Activated CD8-positive, alpha-beta memory T cell treated with anti-CD3 and anti-CD28 coated beads for 1 hour (primary cell): ENCODE measurements around the gene IL12RB1.
A peak's percentile ranks its signal among the peaks of the same experiment; 100 is the strongest.
"Not testable (repeated sequence)": the region's sequence is repeated elsewhere in the genome, so short reads cannot be mapped to it uniquely, and the experiment has no call there.

ENCODE experiments used
- DNase-seq, 2 donors: peaks; one replicate each; pipeline ENCODE4 v3.0.0-alpha.2; 2020; ENCODE audit warnings: low read depth in 1 of 2; ENCODE audit errors: extremely low read depth in 1 of 2

Gene IL12RB1

DNA sequence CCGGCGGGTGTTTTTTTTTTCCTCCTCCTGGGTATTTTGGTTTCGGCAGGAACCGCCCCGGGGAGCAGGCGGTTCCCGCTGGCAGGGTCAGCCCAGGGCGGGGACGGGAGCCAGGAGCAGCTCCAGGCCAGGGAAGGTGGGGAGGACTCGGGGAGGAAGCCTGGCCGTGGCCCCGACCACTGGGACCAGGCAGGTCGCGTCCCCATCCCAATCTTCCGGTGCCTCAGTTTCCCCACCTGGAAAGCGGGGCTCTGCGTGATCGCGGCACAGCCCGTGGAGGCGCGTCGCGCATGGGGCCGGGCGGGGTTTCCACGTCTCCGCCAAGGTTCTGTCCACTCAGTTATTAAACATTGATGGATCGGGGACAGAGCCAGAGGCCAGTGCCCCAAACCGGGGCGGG is 34.8 kb downstream of the IL12RB1 start:
- DNase-seq: no peak

DNA sequence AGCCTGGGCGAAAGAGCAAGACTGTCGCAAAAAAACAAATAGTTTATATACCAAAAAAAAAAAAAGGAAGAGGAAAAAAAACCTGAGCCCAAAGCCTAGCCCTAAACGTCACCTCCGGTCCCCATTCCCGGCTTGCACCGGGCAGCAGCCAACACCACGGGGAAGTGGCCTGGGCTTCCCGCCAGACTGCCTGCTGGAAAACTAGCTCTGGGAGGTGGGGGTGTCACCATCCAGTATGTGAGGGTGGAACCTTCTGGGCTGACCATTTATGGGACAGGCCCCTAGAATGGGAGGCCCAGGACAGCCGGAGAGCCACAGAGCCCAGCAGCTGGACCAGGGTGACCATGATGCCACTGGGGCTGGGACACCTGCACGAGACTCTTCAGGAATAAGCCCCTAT is 37.3 kb downstream of the IL12RB1 start:
- DNase-seq: no peak

DNA sequence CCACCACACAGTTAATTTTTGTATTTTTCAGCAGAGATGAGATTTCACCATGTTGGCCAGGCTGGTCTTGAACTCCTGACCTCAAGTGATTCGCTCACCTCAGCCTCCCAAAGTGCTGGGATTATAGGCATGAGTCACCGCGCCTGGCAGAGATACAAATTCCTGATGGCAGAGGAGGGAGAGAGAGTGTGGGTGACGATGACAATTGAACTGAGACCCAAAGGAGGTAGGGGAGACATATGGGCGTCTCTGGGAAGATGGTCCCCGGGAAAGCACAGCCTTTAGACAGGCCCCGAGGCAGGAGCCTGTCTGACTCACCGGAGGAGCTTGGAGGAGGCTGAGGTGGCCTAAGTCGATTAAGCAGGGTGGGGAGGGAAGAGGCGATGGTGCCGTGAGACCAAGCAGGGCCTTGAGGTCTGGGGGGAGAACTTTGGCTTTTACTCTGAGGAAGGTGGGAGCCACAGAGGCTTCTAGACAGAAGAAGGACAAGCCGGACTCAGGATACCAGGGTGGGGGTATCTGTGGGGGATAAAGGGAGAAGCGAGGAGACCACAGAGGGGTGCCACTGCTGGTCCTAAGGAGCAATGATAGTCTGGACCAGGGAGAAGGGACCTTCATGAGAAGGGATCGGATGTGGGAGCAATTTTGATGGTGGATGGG is 40.5 kb downstream of the IL12RB1 start:
- no peak for DNase-seq

DNA sequence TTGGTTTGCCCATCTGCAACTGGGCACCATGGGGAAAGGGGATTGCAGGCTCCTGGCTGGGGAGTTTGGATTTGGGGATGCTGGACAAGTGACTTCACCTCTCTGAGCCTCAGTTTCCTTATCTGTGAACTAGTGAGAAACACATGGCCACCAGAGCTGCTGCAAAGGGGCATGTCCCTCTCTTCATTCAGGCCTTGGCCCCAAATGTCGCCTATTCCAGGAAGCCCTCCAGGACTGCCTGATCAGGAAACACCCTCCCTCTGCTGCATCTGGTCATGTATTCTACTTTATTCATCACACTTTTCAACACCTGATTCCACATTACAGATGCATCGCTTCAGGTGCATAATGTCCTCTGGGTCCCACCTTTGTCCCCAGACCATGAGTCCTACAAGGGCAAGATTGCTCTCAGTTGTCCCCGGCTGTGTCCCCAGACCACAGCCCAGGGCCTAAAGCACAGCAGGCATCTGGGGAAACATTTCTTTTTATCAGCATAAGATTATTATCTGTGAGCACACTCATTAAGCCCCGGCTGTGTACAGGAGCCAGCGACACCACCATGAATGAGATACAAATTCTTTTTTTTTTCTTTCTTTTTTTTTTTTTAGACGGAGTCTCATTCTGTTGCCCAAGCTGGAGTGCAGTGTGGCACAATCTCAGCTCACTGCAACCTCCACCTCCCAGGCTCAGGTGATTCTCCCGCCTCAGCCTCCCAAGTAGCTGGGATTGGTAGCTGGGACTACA is 41.3 kb downstream of the IL12RB1 start:
- DNase-seq: no peak

DNA sequence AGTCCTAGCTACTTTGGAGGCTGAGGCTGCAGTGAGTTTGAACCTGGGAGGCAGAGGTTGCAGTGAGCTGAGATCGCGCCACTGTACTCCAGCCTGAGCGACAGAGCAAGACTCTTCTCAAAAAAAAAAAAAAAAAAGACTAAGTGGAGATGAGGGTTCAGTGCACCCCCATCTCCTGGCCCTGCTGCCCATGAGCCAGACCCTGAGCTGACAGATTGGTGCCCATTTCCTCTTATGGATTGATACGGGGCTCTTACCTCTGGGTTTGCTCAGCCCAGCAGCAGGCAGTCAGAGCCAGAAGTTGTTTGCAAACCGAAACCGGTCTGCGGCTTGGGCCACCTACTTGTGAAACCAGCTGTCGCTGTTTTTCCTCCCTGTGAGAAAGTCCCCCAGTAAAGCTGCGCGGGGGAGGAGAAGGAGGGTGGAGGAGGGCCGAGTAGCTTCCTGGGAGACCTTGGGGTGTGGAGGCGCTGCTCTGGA is 41.9 kb downstream of the IL12RB1 start:
- DNase-seq: peak; percentile 56 to 67

DNA sequence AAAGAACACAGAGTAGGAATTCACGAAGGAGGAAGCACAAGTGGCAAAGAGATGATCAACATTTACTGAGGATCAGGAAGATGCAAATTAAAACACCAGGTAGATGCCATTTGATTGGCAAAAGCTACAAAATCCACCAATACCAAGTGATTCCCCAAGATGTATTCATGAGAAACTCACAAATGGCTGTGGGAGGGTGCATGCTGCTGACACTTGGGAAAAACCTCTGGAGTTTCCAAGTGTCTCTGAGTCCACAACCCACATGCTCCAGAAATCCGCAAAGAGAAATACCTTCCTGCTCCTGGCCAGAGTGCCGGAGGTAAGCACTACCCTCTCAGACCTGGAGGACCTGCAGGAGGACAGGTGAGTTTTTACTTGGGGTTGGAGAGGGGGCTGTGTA is 43.1 kb downstream of the IL12RB1 start:
- no peak for DNase-seq

DNA sequence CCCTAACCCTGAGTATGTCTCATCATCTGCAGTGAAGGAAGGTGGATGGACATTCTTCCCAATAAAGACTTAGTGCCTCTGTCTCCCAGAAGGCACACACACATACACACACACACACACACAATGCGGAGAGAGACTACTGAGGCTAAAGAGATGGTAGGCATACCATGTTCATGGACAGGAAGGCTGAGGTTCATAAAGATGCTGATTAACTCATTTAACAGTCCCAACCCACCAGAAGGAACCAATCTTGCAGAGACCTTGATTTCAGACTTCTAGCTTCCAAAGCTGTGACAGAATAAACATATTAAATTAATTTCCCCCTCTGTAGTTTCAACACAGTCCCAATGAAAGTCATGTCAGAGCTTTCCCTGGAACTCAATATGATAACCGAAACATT is 45.7 kb downstream of the IL12RB1 start:
- no peak for DNase-seq

DNA sequence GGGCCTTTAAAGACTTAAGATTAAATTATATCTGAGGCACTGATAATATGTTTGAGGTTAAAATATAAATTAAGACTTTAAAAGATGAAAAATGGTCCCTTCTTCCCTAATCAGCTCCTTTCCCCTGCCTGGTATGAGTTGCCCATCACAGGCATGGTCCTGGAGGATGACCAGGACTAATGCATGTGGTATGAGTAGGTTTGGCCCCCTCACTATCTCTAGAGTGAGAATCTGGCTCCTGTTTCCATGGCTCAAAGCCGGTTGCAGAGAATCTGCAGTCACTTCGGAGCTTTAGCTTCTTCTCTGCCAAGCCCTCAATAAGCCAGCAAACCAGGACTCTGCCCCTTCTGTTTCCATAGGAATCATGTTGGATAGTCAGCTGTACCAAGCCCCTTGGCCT is 54.6 kb downstream of the IL12RB1 start:
- not testable (repeated sequence) for DNase-seq

DNA sequence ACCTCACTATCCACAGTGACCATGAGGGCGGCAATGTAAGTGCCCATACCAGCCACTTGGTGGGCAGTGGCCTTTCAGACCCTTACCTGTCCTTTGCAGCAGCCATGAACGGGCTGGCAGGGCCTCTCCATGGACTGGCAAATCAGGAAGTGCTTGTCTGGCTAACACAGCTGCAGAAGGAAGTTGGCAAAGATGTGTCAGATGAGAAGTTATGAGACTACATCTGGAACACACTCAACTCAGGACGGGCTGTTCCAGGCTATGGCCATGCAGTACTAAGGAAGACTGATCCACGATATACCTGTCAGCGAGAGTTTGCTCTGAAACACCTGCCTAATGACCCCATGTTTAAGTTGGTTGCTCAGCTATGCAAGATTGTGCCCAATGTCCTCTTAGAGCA is 55.3 kb downstream of the IL12RB1 start:
- DNase-seq: not testable (repeated sequence)

DNA sequence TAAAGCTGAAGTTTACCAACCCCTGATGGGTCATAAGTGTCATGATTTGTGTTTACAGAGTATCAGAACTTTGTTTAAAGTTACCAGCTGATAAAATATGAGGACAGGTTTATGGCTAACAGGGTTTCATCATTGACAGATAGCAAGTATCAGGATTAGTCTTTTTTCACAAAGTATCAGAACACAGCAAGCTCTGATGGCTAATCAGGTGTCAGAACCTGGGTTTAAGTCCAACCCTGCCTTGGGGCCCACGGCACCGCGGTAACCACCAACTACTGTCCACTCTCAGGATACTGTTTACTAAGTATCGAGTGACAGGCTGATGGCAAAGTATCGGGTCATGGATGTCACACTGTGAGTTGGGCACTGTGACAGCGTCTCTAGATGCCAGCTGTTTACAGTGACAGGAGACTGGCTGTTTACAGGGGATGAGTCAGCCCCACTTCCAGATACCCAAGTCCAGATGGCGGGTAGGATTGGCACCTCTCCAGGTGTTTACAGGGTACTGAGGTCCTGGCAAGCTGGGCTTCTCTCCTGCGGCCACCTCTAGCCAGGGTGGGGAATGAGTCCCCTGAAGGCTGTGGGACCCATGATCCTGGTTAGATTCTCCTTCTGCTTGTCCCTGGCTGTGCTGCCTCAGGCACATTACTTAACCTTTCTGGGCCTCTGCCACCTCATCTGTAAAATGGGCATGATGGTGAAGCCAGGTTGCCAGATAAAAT is 57.0 kb downstream of the IL12RB1 start:
- no peak for DNase-seq

DNA sequence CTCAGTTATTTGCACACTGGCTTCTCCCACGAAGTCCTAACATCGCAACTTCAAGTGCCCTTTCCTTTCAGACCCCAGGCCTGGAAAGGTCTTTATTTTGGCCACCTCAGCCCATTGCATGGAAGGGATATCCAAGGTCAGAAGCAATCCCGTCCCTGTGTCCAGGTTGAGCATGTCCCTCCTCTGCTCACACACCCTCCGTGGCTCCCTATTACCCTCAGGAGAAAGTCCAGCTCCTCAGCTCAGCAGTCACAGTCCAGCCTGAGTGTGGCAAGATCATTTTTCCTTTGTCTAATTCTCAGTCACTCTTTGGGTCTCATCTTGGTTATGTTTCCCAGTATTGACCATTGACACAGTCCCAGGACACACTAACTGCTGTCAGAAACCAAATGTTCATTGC is 59.6 kb downstream of the IL12RB1 start:
- DNase-seq: no peak

DNA sequence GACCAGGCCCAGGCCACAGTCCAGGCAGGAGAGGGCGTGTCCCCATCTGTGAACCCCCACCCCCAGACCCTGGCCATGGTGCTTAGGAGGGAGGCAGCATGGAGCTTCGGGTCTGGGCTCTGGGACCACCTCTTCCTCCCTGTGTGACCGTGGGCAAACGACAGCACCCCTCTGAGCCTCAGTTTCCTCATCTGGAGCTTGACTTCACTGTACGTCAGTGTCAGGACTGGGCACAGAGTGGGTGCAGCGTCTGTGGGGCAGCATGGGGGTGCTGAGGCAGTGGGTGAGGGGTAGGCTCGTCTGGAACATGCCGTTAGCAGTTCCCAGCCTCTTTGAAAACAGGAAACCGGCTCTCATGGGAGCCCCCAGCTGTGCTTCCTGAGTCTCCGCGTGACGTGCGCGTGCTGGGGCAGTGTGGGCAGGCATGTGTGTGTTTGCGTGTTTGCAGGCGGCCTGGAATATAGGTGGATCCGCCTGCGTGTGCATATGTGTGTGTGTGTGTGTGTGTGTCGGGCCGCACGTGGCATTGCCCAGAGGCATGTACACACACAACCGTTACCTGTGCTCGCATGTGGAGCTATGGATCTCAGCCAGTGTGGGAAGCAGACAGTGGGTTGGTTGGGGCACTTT is 63.0 kb downstream of the IL12RB1 start:
- DNase-seq: peak in 1 of 2 donors; percentile 62

DNA sequence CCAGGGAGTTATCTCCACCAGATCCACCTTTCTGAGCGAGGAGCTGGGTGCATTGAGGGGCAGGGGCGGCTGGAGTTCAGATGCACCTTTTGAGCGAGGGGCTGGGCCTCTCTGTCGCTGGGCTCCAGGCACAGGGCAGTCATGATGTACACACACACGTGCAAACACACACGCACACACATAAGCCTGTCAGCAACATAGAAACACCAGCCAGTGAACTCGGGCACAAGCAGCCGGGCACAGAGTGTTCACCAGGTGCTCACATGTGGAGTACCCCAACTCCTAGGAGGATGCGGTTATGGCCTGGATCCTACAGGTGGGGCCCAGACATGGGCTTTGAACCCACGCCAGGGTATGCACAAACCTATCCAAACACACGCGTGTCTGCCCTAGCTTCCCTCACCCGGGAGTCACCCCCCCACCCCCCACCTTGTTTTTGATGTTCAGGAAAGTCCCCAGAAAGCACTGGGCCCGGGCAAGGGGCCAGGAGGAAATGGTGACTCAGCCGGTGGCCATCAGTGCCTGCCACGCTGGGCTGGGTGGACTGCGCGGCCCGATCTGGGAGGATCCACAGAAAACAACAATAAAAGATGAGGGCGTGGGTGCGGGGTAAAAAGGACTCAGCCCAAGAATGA is 65.5 kb downstream of the IL12RB1 start:
- DNase-seq: peak; percentile 56 to 61

DNA sequence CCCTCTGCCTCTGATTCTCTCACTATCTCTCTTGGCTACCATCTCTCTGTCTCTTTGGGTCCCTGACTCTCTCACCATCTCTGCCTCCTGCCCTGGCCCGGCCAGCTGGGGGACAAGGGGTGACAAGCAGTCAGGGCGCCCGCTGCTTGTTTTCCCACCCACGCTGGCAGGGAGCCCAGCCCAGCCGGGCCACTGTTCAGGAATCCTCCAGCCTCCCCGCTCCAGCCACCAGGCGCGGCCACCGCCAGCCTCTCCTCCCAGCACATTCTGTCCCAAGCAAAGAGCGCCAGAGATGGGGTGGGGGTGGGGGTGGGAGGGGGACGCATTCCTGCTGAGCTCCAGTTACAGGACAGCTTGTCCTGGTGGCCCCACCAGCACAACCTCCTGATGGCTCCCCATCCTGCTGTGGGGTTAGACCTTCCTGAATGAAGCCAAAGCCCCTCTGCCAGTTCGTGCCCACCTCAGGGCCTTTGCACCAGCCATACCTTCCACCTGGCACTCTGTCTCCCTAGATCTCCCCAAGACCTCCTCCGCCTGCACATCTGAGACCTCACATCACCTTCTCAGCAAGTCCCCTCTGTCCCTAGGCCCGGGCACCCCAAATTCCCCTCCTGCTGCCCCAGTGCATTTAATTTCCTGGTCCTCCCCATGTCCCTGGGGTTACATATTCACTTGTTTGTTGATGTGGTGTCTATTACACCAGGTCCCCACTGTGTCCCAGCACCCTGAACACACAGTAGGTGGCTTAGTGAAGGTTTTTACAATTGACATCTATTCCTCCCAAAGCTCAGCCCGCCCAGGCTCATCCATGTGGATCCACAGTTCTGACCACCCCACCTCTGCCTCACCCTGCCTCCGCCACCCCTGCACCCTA is 66.3 kb downstream of the IL12RB1 start:
- DNase-seq: no peak

DNA sequence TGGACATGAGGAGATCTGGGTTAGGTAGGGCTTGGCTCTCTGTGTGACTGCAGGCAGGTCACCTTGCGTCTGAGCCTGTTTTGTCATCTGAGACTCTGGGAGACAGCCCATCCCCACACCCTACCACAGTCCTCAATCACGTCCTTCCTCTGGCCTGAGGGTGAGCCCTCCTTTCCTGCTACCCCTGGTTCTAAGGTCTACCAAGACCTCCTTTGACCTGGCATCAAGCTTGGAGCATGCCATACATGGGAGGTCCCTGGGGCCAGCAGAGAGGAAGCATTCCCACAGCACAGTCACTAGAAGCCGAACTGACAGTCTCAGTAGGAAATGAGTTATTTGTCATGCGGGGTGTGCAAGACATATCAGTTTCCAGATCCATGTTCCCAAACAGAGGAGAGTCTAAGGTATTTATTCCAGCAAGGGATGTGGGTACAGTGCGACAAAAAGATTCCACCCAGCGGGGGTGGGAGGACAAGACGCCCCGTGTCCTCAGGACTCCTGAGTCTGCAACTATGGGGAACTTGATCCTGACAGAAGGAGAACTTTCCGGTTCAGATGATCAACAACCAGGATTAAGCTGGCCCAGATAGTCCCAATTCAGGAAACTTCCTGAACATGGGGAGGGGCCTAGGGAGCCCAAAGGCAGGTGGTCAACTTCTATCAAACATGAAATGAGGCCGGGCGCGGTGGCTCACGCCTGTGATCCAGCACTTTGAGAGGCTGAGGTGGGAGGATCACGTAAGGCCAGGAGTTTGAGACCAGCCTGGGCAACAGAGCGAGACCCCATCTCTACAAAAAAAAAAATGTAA is 69.3 kb downstream of the IL12RB1 start:
- DNase-seq: no peak

DNA sequence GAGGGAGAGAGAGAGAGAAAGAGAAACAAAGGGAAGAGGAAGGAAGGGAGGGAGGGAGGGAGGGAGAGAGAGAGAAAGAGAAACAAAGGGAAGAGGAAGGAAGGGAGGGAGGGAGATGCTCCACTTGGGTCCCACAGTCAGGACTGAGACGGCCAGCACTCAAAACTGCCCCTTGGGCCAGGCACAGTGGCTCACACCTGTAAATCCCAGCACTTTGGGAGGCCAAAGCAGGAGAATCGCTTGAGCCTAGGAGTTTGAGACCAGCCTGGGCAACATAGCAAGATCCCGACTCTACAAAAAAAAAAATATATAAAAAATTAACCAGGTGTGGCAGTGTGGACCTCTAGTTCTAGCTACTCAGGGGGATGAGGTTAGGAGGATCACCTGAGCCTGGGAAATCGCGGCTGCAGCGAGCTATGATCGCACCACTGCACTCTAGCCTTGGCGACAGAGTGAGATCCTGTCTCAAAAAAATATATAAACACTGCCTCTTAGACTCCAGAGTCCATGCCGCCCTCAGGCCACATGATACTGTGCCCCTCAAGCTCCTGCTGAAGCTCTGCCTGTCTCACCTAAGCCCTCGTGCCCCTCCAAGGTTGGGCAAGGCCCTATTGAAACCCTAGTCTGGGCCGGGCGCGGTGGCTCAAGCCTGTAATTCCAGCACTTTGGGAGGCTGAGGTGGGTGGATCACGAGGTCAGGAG is 70.4 kb downstream of the IL12RB1 start:
- no peak for DNase-seq

DNA sequence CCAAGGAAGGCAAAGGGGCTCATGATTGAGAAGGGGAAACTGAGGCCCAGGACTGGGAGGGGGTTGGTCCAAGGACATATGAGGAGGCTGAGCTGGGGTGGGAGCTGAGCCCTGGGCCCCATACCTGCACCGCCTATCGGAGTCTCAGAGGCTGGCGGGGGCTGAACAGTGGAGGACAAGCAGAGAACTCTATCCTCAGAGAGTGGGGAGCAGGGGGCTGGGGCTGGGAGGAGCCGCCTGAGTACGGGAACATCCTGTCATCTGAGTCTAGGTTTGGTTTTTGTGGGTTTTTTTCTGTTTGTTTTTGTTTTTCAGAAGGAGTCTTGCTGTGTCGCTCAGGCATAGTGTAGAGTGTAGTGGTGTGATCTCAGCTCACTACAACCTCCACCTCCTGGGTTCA is 72.5 kb downstream of the IL12RB1 start:
- DNase-seq: no peak
